Effector memory CD4-positive, alpha-beta T cell (primary cell): Measurements from ENCODE around the gene BROX.
A peak's percentile ranks its signal among the peaks of the same experiment; 100 is the strongest.

Experiments used
- DNase-seq, 3 donors: peaks; one replicate each; pipeline ENCODE4 v3.0.0-alpha.2; 2020
- H3K27ac ChIP-seq: 2 replicates; pipeline ENCODE4 v1.7.0; 2013; ENCODE audit warnings: mild to moderate bottlenecking, low read length, moderate library complexity; ENCODE audit not compliant: insufficient read depth, poor library complexity, severe bottlenecking
- H3K27me3 ChIP-seq: replicated peaks from 2 replicates; pipeline ENCODE4 v1.7.0; 2013; ENCODE audit warnings: mild to moderate bottlenecking, low read length; ENCODE audit not compliant: insufficient read depth, control insufficient read depth, poor library complexity, severe bottlenecking
- H3K36me3 ChIP-seq: 2 replicates; pipeline ENCODE4 v1.7.0; 2013; ENCODE audit warnings: mild to moderate bottlenecking, low read length, moderate library complexity; ENCODE audit not compliant: control insufficient read depth, insufficient read depth
- H3K4me1 ChIP-seq: 2 replicates; pipeline ENCODE4 v1.7.0; 2013; ENCODE audit warnings: low read length, mild to moderate bottlenecking; ENCODE audit not compliant: control insufficient read depth, insufficient read depth, poor library complexity, severe bottlenecking
- H3K4me3 ChIP-seq: 2 replicates; pipeline ENCODE4 v1.7.0; 2013; ENCODE audit warnings: low read length, low read depth, mild to moderate bottlenecking; ENCODE audit not compliant: insufficient read depth, poor library complexity, severe bottlenecking
- H3K9me3 ChIP-seq: 2 replicates; pipeline ENCODE4 v1.7.0; 2013; ENCODE audit warnings: mild to moderate bottlenecking, low read length, moderate library complexity; ENCODE audit not compliant: control insufficient read depth

Gene BROX

DNA sequence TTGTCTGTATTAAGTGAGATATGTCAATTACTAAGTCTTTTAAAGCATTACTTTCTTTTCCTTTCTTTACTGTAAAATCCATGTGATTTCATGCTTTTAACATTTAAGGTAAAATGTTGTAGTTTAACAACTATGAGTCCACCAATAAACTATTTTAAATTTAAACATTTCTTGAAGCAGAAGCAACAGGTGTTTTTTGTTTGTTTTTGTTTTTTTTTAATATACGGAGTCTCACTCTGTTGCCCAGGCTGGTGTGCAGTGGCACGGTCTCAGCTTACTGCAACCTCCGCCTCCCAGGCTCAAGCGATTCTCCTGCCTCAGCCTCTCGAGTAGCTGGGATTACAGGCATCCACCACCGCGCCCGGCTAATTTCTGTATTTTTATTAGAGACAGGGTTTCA is 15.6 kb upstream of the BROX start:
- Histone ChIP-seq H3K9me3 (no peaks in the 10 kb centered on the region), H3K36me3 (peaks cover 26% of the 10 kb centered on the region), H3K27ac (no peak overlapping the region), H3K4me3 (no peak overlapping the region), H3K4me1 (no peaks in the 10 kb centered on the region), H3K27me3 (no peaks in the 10 kb centered on the region)
- no peak for DNase-seq

GRCh38 chr1:222697203-222697602 is 15.2 kb upstream of the BROX start:
- H3K4me1 ChIP-seq: no peaks in the 10 kb centered on the region
- DNase-seq: no peak
- no peak overlapping the region for H3K27ac ChIP-seq
- no peaks in the 10 kb centered on the region for H3K27me3 ChIP-seq
- H3K9me3 ChIP-seq: no peaks in the 10 kb centered on the region
- no peak overlapping the region for H3K4me3 ChIP-seq
- H3K36me3 ChIP-seq: peaks cover 30% of the 10 kb centered on the region

- H3K27ac ChIP-seq: no peak overlapping the region
- no peaks in the 10 kb centered on the region for H3K9me3 ChIP-seq
- H3K4me3 ChIP-seq: no peak overlapping the region
- no peak for DNase-seq
- H3K36me3 ChIP-seq: peaks cover 34% of the 10 kb centered on the region
- no peaks in the 10 kb centered on the region for H3K4me1 ChIP-seq
- no peaks in the 10 kb centered on the region for H3K27me3 ChIP-seq
Measured at GRCh38 chr1:222697826-222698225, 14.5 kb upstream of the BROX start.

- no peak overlapping the region for H3K4me3 ChIP-seq
- no peaks in the 10 kb centered on the region for H3K4me1 ChIP-seq
- peaks cover 29% of the 10 kb centered on the region for H3K36me3 ChIP-seq
- H3K27ac ChIP-seq: no peak overlapping the region
- no peaks in the 10 kb centered on the region for H3K27me3 ChIP-seq
- H3K9me3 ChIP-seq: no peaks in the 10 kb centered on the region
- no peak for DNase-seq
Measured at GRCh38 chr1:222702210-222702609, 10.2 kb upstream of the BROX start.

- no peaks in the 10 kb centered on the region for H3K4me1 ChIP-seq
- no peaks in the 10 kb centered on the region for H3K27me3 ChIP-seq
- DNase-seq: no peak
- no peaks in the 10 kb centered on the region for H3K9me3 ChIP-seq
- H3K36me3 ChIP-seq: peaks cover 23% of the 10 kb centered on the region
- no peak overlapping the region for H3K27ac ChIP-seq
- no peak overlapping the region for H3K4me3 ChIP-seq
Measured at GRCh38 chr1:222704260-222704659, 8.1 kb upstream of the BROX start.

DNA sequence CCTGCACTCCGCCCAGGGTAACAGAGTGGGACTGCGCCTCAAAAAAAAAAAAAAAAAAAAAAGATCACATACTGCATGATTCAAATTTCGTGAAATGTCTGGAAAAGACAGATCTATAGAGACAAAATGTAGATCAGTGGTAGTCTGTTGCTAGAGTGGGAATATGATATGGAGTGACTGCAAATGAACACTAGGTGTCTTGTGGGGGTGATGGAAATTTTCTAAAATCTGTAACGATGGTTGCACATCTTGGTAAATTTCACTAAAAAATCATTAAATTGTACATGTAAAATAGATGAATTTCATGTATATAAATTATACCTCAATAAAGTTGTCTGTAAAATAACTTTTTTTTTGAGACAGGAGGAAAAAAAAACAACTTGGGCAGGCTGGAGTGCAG is 5.5 kb upstream of the BROX start:
- peaks cover 12% of the 10 kb centered on the region for H3K36me3 ChIP-seq
- DNase-seq: no peak
- H3K27me3 ChIP-seq: no peaks in the 10 kb centered on the region
- H3K4me1 ChIP-seq: peaks cover 6% of the 10 kb centered on the region
- H3K27ac ChIP-seq: no peak overlapping the region
- no peaks in the 10 kb centered on the region for H3K9me3 ChIP-seq
- H3K4me3 ChIP-seq: no peak overlapping the region

DNA sequence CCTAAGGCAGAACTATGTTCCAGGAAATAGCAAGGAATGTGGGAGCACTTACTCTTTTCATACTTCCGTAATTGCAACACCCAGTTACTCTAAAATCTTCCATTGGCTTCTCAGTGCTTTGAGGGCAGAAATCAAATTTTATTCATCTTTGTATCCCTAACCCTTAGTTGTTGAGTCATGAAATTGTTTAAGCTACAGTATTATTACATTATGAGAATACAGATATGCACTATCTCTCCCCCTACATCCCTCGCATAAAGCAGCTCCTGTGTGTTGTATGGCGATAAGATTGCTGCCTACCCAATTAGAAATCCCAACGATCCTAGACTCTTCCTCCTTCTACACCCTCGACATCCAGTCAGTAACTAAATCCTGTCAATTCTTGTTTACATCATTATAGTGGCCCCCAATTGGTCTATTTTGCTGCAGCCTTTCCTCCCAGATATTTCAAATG is 2.6 kb upstream of the BROX start:
- Histone ChIP-seq H3K4me1 (peaks cover 6% of the 10 kb centered on the region), H3K4me3 (no peak overlapping the region), H3K27ac (no peak overlapping the region), H3K9me3 (no peaks in the 10 kb centered on the region), H3K36me3 (no peaks in the 10 kb centered on the region), H3K27me3 (no peaks in the 10 kb centered on the region)
- DNase-seq: no peak

DNA sequence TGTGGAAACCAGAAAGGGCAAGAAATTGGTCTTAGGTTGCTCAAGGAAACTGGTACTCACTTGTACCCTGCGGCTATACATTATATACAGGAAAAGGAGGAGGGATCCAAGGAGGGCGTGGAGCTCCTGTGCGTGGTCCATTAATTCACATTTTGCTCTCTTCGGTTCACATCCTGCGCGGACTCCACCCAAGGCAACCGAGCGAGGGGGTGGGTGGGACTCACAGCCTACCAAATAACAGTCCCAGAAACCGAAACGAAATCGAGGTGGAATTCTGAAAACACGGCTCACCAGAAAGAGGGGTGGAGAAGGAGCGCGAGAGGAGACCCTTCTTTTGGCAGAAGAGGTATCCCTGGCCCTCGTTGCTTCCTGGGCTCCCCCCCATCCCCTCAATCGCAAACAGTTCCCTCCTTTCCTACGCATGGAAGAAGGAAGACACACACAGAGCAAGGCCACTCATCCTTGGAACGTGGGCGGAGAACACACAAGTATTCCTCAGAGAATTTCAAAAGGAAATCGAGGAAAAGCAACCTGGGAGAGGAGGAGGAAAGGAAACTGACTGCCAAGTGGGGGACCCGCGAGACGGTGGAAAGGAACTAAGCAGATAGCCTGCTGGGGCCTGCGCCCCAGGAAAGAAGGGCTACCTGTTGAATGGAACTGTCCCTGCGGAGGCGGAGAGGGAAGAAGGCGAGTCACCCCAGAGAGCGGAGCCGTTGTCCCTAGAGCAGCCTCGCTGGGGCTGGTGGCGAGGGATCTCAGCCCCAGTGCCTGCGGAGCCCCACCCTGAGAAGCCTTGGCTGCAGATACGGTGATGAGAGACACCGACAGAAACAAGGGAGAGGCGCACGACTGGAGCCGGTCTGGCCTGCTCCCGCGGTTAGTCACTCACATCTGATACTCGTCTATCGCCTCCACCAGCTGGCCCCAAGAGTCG is 778 bp upstream of the BROX start:
- Histone ChIP-seq H3K27ac (peak overlapping the region; percentile 99), H3K27me3 (no peaks in the 10 kb centered on the region), H3K4me1 (peaks cover 6% of the 10 kb centered on the region), H3K36me3 (peaks cover 5% of the 10 kb centered on the region), H3K9me3 (no peaks in the 10 kb centered on the region), H3K4me3 (peak overlapping the region; percentile 88)
- DNase-seq: peak; percentile 45 to 49 (median 45)

DNA sequence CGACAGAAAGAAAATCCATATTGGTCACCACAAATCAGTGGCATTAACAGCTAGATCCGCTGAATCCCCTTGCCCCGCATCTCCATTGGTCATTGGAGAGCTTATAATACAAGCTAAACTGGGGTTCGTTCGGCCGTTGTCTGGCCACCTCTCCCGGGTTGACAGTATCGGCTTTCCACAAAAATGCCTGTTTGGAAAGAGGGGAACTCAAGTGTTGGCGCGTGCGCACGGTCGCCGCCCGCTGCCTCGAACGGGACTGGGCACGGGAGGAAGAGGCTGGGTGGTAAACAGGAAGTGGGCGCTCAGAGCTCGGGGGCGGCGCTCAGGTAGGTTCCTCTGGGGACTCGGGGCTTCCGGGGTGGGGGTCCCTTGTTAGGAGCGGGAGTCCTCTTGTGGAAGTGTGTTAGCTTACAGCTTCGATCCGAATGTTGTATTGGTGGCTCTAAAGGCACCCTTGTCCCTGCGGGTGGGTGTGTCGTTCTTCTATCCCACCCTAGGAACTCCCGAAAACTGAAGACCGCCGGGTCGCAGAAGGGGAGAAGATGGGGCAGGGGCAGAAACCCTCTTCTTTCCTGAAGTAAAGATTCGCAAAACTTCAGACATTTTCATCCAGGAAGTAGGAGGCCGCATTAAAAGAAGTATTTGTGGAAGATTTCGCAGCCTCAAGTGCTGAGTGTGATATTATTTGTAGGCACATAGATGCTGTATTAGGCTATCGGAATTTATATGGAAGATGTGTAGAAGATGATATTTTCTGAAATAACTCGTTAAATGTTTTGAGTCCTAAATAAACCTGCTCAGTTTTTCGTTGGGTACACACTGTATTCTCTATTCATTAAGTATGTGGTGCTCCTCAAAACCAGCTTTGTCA is 962 bp downstream of the BROX start:
- H3K9me3 ChIP-seq: no peaks in the 10 kb centered on the region
- peak; percentile 85 to 89 (median 88) for DNase-seq
- peaks cover 6% of the 10 kb centered on the region for H3K4me1 ChIP-seq
- H3K36me3 ChIP-seq: peaks cover 14% of the 10 kb centered on the region
- H3K27ac ChIP-seq: peak overlapping the region; percentile 99
- peak overlapping the region; percentile 88 for H3K4me3 ChIP-seq
- no peaks in the 10 kb centered on the region for H3K27me3 ChIP-seq

GRCh38 chr1:222716393-222716792 is 4.0 kb downstream of the BROX start:
- DNase-seq: no peak
- H3K9me3 ChIP-seq: no peaks in the 10 kb centered on the region
- no peaks in the 10 kb centered on the region for H3K4me1 ChIP-seq
- H3K27me3 ChIP-seq: no peaks in the 10 kb centered on the region
- no peak overlapping the region for H3K27ac ChIP-seq
- H3K36me3 ChIP-seq: peaks cover 27% of the 10 kb centered on the region
- H3K4me3 ChIP-seq: no peak overlapping the region
